K562 (cell line): ENCODE results near the gene PCDHGA4. TPM values are rescaled to one million over a fixed set of nuclear protein-coding genes. Genes with fewer than 3 reads are reported as not detected.

Source experiments
- ATAC-seq: fragments of 200-7000 bp; cut with Tn5 transposase; 3 replicates; pipeline ENCODE4 v1.9.1; 2020; ENCODE audit warnings: moderate library complexity
- BruUV-seq: library from RNA; stranded (reverse); fragments of 400-500 nt; replicated peaks from 2 replicates; lab custom pipeline; 2021; lab: Mats Ljungman, UMichigan
- CTCF ChIA-PET: fragments of 300-600 bp; formaldehyde crosslinking; extraction: SDS; loops from one replicate; lab custom pipeline; 2021; ENCODE audit warnings: low intra/inter-chr PET ratio; lab: Yijun Ruan, JAX
- POLR2A ChIA-PET: fragments of 300-600, 350-650 bp; sonication (Branson Sonifier 250); formaldehyde crosslinking; extraction: SDS; loops from one replicate; lab custom pipeline; 2021; ENCODE audit warnings: antibody characterized with exemption, inconsistent platforms; lab: Yijun Ruan, JAX
- DNase-seq, 4 experiments: peaks; one replicate each; pipeline versions ENCODE4 v3.0.0 to v3.0.0-alpha.2; 2011 to 2018; ENCODE audit warnings: low spot score in 3 of 4, mixed read lengths in 3 of 4; ENCODE audit errors: extremely low read depth in 1 of 4
- FAIRE-seq: peaks from 2 replicates; lab custom pipeline; 2011; peaks lifted over from hg19 to GRCh38; lab: Jason Lieb, UNC
- H2AFZ ChIP-seq: 2 replicates; pipeline ENCODE4 v1.6.0; 2011; ENCODE audit warnings: low read depth, low read length, control low read depth, inconsistent platforms
- H3K27ac ChIP-seq: fragments of 200-600 bp; 3 replicates; pipeline ENCODE4 v1.8.0; 2011; ENCODE audit warnings: low read depth, mild to moderate bottlenecking, control low read depth, inconsistent platforms, low read length, moderate library complexity, mixed read lengths; ENCODE audit errors: extremely low read depth
- H3K27me3 ChIP-seq, 2 experiments: fragments of 300-600 bp in 1 of 2; 2 replicates in 1 of 2; 3 replicates in 1 of 2; pipeline versions ENCODE4 v1.6.0 to v1.8.0; 2011; ENCODE audit warnings: inconsistent platforms in 2 of 2, low read length in 2 of 2, mild to moderate bottlenecking in 1 of 2, mixed read lengths in 1 of 2, moderate library complexity in 1 of 2; ENCODE audit not compliant: control insufficient read depth in 2 of 2, insufficient read depth in 2 of 2
- H3K36me3 ChIP-seq: fragments of 300-600 bp; 3 replicates; pipeline ENCODE4 v1.8.0; 2011; ENCODE audit warnings: mild to moderate bottlenecking, low read length, inconsistent platforms; ENCODE audit not compliant: control insufficient read depth, insufficient read depth
- H3K4me1 ChIP-seq, 2 experiments: fragments of 200-600 bp in 1 of 2; replicated peaks in 1 of 2; 2 replicates in 1 of 2; 3 replicates in 1 of 2; pipeline versions ENCODE4 v1.5.1 to v1.8.0; 2011; ENCODE audit warnings: inconsistent platforms in 2 of 2, low read length in 2 of 2, mild to moderate bottlenecking in 1 of 2, mixed read lengths in 1 of 2, moderate library complexity in 1 of 2; ENCODE audit not compliant: control insufficient read depth in 2 of 2, insufficient read depth in 2 of 2
- H3K4me2 ChIP-seq: 2 replicates; pipeline ENCODE4 v1.6.1; 2011; ENCODE audit warnings: low read length, control low read depth, inconsistent platforms, mixed read lengths; ENCODE audit not compliant: insufficient read depth
- H3K4me3 ChIP-seq: fragments of 200-600 bp; sonication (generic), shearing (Covaris generic); 2 replicates; pipeline ENCODE4 v1.5.1; 2016; ENCODE audit warnings: control low read depth, inconsistent platforms
- H3K79me2 ChIP-seq: fragments of 200-600 bp; 3 replicates; pipeline ENCODE4 v1.8.0; 2011; ENCODE audit warnings: low read length, inconsistent platforms; ENCODE audit not compliant: control insufficient read depth, insufficient read depth
- H3K9ac ChIP-seq, 2 experiments: 2 replicates each; pipeline versions ENCODE4 v1.6.0 to v1.6.1; 2011; ENCODE audit warnings: low read depth in 2 of 2, low read length in 2 of 2, control low read depth in 1 of 2, inconsistent platforms in 1 of 2, mild to moderate bottlenecking in 1 of 2, mixed read lengths in 1 of 2; ENCODE audit not compliant: insufficient read depth in 1 of 2
- H3K9me1 ChIP-seq: one replicate; pipeline ENCODE4 v1.6.0; 2011; ENCODE audit warnings: inconsistent platforms, mild to moderate bottlenecking, low read length, moderate library complexity; ENCODE audit not compliant: control insufficient read depth, insufficient read depth
- H3K9me3 ChIP-seq: replicated peaks from 2 replicates; pipeline ENCODE4 v1.5.1; 2011; ENCODE audit warnings: low read depth, low read length, inconsistent platforms; ENCODE audit not compliant: control insufficient read depth, insufficient read depth
- H4K20me1 ChIP-seq: replicated peaks from 2 replicates; pipeline ENCODE4 v1.6.1; 2011; ENCODE audit warnings: low read length, inconsistent platforms, mixed read lengths; ENCODE audit not compliant: control insufficient read depth, insufficient read depth
- RBM25 ChIP-seq: fragments of 200-400 bp; formaldehyde crosslinking; IDR thresholded peaks from 2 replicates; pipeline ENCODE4 v1.6.1; 2018; ENCODE audit warnings: low read length, low read depth, moderate library complexity; ENCODE audit not compliant: severe bottlenecking
- SPI1 ChIP-seq: IDR thresholded peaks from 2 replicates; pipeline ENCODE4 v1.6.1; 2011; ENCODE audit warnings: low read depth, low read length, control low read depth, borderline replicate concordance
- TCF15 ChIP-seq: fragments of 250-450 bp; sonication (Bioruptor Pico); IDR thresholded peaks from 2 replicates; pipeline ENCODE4 v1.8.0; 2022; ENCODE audit warnings: moderate library complexity, mild to moderate bottlenecking, inconsistent platforms
- ZNF146 ChIP-seq: IDR thresholded peaks from one replicate; pipeline ENCODE4 v1.6.1; 2018; ENCODE audit warnings: missing compliant biosample characterization; ENCODE audit not compliant: unreplicated experiment
- ZNF431 ChIP-seq: sonication (generic); formaldehyde crosslinking; IDR thresholded peaks from 2 replicates; pipeline ENCODE4 v1.8.0; 2022; ENCODE audit warnings: mild to moderate bottlenecking, missing genetic modification reagents
- WGBS: fragments of 100-300 bp; shearing (Covaris generic); methylation state at CpG from one replicate; pipeline ENCODE4 v1.1.6; 2016; ENCODE audit warnings: low coverage, mixed read lengths; ENCODE audit not compliant: insufficient coverage; ENCODE audit errors: missing lambda C conversion rate; 5-methylcytosine and 5-hydroxymethylcytosine counted together
- in situ Hi-C: fragments of 300-500 bp; cut with MboI; formaldehyde crosslinking; loops from 4 replicates; pipeline ENCODE4 v1.15.0; 2018; ENCODE audit warnings: inconsistent platforms, mixed read lengths
- intact Hi-C: fragments of 100-400 bp; cut with micrococcal nuclease; formaldehyde crosslinking; loops from 2 replicates; pipeline ENCODE4 v1.14.2; 2022
- polyA plus RNA-seq, 8 experiments: library from polyadenylated mRNA; depleted of rRNA in 4 of 8; stranded (reverse) in 5 of 8; unstranded in 3 of 8; fragments of >200 nt; fragmentation: Nextera tagmentation in 2 of 8; fragmentation: Illumina TruSeq in 1 of 8; extraction: Ambion mirVana in 2 of 8; extraction: Trizol in 1 of 8; gene quantifications; 2 replicates each; pipeline versions ENCODE4 v1.2.1 to v1.2.3, GENCODE V29; 2011 to 2014; ENCODE audit warnings: inconsistent platforms in 1 of 8, missing spikeins in 1 of 8
- total RNA-seq, 7 experiments: library from RNA; depleted of rRNA in 6 of 7; stranded (reverse); fragments of >200 nt in 6 of 7; fragmentation: Illumina TruSeq in 2 of 7; extraction: Trizol in 2 of 7; gene quantifications; 2 replicates each; pipeline versions ENCODE4 v1.2.1 to v1.2.3, GENCODE V29; 2011 to 2021; ENCODE audit warnings: low replicate concordance in 1 of 7

The PCDHGA4 gene
- total and polyA plus RNA-seq, 9 of the 15 experiments (the other 6 are each of a cell fraction or from before 2014, with no cell fraction given), result 0.12 to 0.40 (median 0.36) TPM; not detected in 2

GRCh38 chr5:141306630-141307029 is 48.2 kb upstream of the PCDHGA4 start:
- BruUV-seq, result no TSS peak
- FAIRE-seq, result no peak

GRCh38 chr5:141313711-141314110 is 41.1 kb upstream of the PCDHGA4 start:
- DNase-seq (no peak), ATAC-seq (peak; percentile 45; the same call in 1 of the 3 replicates), FAIRE-seq (no peak)
- POLR2A ChIA-PET, result no interaction called here
- no TSS peak for BruUV-seq
- in situ Hi-C loops (no loop called here), intact Hi-C loops (no loop called here)
- H4K20me1 ChIP-seq, result no peaks in the 10 kb centered on the region
- H3K4me3 ChIP-seq, result no peak overlapping the region
- H3K9me3 ChIP-seq, result peaks cover 6% of the 10 kb centered on the region
- peaks cover 11% of the 10 kb centered on the region for H3K79me2 ChIP-seq
- TF ChIP-seq ZNF431 (CRISPR knock-in tag), result no peak
- TF ChIP-seq SPI1, result peak; percentile 51; the same call in 1 of the 2 replicates
- no peaks in the 10 kb centered on the region; a peak in 1 of 5 replicates for H3K4me1 ChIP-seq
- no peak overlapping the region for H3K4me2 ChIP-seq
- no peaks in the 10 kb centered on the region for H3K27me3 ChIP-seq
- H3K36me3 ChIP-seq, result peaks cover 13% of the 10 kb centered on the region
- H3K27ac ChIP-seq, result no peak overlapping the region
- CTCF ChIA-PET, result no interaction called here
- no peaks in the 10 kb centered on the region for H3K9me1 ChIP-seq
- H2AFZ ChIP-seq, result no peak overlapping the region
- H3K9ac ChIP-seq, result no peak overlapping the region

More at GRCh38 chr5:141306630-141307029, 48.2 kb upstream of the PCDHGA4 start:
- in situ Hi-C loops, result no loop called here
- H3K9me3 ChIP-seq, result peaks cover 2% of the 10 kb centered on the region; the same call in 1 of the 2 replicates
- H4K20me1 ChIP-seq, result no peaks in the 10 kb centered on the region
- H3K9me1 ChIP-seq, result no peaks in the 10 kb centered on the region
- H3K9ac ChIP-seq, result no peak overlapping the region
- DNase-seq (no peak), ATAC-seq (no peak)
- H3K4me3 ChIP-seq, result no peak overlapping the region
- ChIA-PET POLR2A (no interaction called here), CTCF (no interaction called here)
- no peak overlapping the region for H2AFZ ChIP-seq
- 21% methylated on average over 1 of the region's 1 CpG for WGBS
- H3K27me3 ChIP-seq, result no peaks in the 10 kb centered on the region
- no peak overlapping the region for H3K27ac ChIP-seq
- H3K4me1 ChIP-seq, result no peaks in the 10 kb centered on the region; a peak in 1 of 5 replicates
- H3K36me3 ChIP-seq, result no peaks in the 10 kb centered on the region
- H3K4me2 ChIP-seq, result no peak overlapping the region
- intact Hi-C loops, result no loop called here
- no peaks in the 10 kb centered on the region for H3K79me2 ChIP-seq
- TF ChIP-seq RBM25, result peak; percentile 41
- peak; percentile 69 for TF ChIP-seq ZNF146
- TF ChIP-seq TCF15 (CRISPR knock-in tag), result no peak
- TF ChIP-seq, all 486 proteins: peak for 2
